IPS-15b (cell line): ENCODE results near the gene BARHL2.

Experiments
- H3K27me3 ChIP-seq: one replicate; pipeline ENCODE4 v1.6.1; 2013; ENCODE audit warnings: low read length; ENCODE audit not compliant: control insufficient read depth, insufficient read depth
- H3K36me3 ChIP-seq: one replicate; pipeline ENCODE4 v1.6.1; 2013; ENCODE audit warnings: low read length; ENCODE audit not compliant: control insufficient read depth, insufficient read depth
- H3K4me1 ChIP-seq: one replicate; pipeline ENCODE4 v1.6.1; 2013; ENCODE audit warnings: mild to moderate bottlenecking, low read length; ENCODE audit not compliant: control insufficient read depth, insufficient read depth
- H3K4me3 ChIP-seq: one replicate; pipeline ENCODE4 v1.5.1; 2013; ENCODE audit warnings: low read depth, low read length
- H3K9ac ChIP-seq: one replicate; pipeline ENCODE4 v1.6.1; 2013; ENCODE audit warnings: low read depth, mild to moderate bottlenecking, low read length
- H3K9me3 ChIP-seq: one replicate; pipeline ENCODE4 v1.6.1; 2013; ENCODE audit warnings: mild to moderate bottlenecking, low read length; ENCODE audit not compliant: control insufficient read depth, insufficient read depth

BARHL2 gene

GRCh38 chr1:90705956-90706355 lies 11.1 kb downstream of the BARHL2 start:
- Histone ChIP-seq H3K9ac (no peak overlapping the region), H3K27me3 (peaks cover 83% of the 10 kb centered on the region), H3K36me3 (no peaks in the 10 kb centered on the region), H3K9me3 (no peaks in the 10 kb centered on the region), H3K4me3 (peak overlapping the region; percentile 54), H3K4me1 (peaks cover 11% of the 10 kb centered on the region)

- Histone ChIP-seq H3K9ac (no peak overlapping the region), H3K4me1 (peaks cover 11% of the 10 kb centered on the region), H3K27me3 (peaks cover 74% of the 10 kb centered on the region), H3K36me3 (no peaks in the 10 kb centered on the region), H3K9me3 (no peaks in the 10 kb centered on the region), H3K4me3 (peak overlapping the region; percentile 11)
Observed at GRCh38 chr1:90704817-90705216, 12.3 kb downstream of the BARHL2 start.

DNA sequence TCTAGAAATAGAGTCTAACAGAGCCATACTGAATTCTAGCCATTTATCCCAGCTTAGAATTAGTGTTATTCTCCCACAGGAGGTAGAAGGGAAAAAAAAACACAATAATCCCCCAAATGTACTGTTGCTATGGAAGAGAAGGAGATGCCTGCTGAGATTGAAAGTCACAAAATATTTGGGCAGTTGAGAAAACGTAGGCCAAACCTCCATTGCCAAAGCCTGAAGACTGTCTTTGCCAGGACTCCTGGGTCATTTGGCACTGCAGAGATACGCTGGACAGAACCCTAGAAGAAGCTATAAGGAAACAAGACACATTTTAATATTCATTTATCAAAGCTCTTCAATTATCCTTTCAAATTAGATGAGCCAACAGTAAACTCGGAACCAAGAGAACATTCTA lies 22.3 kb downstream of the BARHL2 start:
- Histone ChIP-seq H3K36me3 (no peaks in the 10 kb centered on the region), H3K4me3 (no peak overlapping the region), H3K9me3 (no peaks in the 10 kb centered on the region), H3K4me1 (no peaks in the 10 kb centered on the region), H3K27me3 (peaks cover 4% of the 10 kb centered on the region), H3K9ac (no peak overlapping the region)

- H3K9ac ChIP-seq = no peak overlapping the region
- no peaks in the 10 kb centered on the region for H3K9me3 ChIP-seq
- H3K4me1 ChIP-seq = no peaks in the 10 kb centered on the region
- H3K36me3 ChIP-seq = no peaks in the 10 kb centered on the region
- no peaks in the 10 kb centered on the region for H3K27me3 ChIP-seq
- no peak overlapping the region for H3K4me3 ChIP-seq
Observed at GRCh38 chr1:90687747-90688146, 29.4 kb downstream of the BARHL2 start.

DNA sequence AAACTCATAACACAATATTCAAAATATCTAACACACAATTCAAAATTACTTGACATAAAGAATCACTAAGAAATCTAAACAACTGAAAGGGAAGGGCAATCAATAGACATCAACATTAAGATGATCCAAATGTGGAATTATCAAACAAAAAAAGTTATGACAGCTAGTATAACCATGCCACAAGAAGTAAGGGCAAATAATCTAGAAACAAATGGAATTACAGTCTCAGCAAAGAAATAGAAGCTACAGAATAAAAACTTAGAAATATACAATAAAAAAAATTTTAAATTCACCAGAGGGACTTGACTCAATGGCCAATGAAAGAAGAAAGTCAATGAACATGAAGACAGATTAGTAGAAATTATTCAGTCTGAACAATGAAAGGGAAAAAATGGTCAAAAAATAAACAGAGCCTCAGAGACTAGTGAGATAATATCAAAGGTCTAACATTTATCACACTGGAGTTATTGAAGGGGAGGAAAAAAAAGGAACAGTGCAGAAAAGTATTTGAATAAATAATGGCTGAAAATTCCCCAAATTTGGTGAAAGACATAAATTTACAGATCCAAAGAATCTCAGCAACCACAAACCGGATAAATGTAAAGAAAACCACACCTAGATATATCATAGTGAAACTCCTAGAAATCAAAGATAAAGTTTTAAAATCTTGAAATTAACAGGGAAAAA lies 41.8 kb downstream of the BARHL2 start:
- Histone ChIP-seq H3K4me1 (no peaks in the 10 kb centered on the region), H3K9me3 (no peaks in the 10 kb centered on the region), H3K27me3 (no peaks in the 10 kb centered on the region), H3K9ac (no peak overlapping the region), H3K36me3 (no peaks in the 10 kb centered on the region), H3K4me3 (no peak overlapping the region)

DNA sequence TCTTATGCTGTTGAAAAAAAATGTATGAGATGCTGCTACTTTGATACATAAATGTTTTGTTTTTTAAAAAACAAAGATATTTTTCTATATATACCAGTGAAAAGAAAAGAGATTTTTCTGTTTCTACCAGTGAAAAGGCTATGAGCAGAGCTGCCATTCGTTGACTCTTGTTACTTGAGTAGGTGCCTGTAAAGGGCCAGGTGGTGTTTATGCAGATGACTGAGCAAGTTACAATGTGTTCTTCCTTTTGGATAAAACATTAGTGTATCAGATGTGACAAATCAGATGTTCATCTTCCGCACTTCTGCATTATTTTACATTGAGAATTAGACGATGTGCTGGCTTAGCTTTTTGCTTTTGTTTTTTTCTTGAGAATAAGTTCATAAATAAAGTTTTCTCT lies 45.4 kb downstream of the BARHL2 start:
- H3K9me3 ChIP-seq = no peaks in the 10 kb centered on the region
- no peaks in the 10 kb centered on the region for H3K4me1 ChIP-seq
- no peaks in the 10 kb centered on the region for H3K36me3 ChIP-seq
- no peak overlapping the region for H3K9ac ChIP-seq
- H3K4me3 ChIP-seq = no peak overlapping the region
- H3K27me3 ChIP-seq = no peaks in the 10 kb centered on the region

DNA sequence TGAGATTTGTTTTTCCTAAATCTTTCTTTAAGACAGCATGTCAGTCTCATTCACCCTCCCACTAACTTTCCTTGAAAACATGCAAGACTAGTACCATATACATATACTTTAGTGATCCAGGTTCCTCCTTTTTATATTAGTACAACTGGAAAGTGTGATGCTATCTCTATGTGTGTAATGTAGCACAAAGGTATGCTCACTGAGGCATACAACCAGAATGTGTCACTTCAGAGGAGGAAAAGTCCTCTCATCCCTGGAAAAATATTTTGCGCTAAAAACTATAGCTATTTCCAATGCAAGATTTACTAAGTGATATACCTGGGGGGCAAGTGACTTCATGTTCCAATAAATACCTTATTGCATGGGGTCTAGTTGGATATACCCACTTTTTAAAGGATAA lies 45.9 kb downstream of the BARHL2 start:
- Histone ChIP-seq H3K4me1 (no peaks in the 10 kb centered on the region), H3K27me3 (no peaks in the 10 kb centered on the region), H3K9me3 (no peaks in the 10 kb centered on the region), H3K36me3 (no peaks in the 10 kb centered on the region), H3K4me3 (no peak overlapping the region), H3K9ac (no peak overlapping the region)
